GM21423 (cell line): ENCODE data around the gene FAM98A.

ENCODE experiments used
- ATAC-seq: cut with Tn5 transposase; IDR thresholded peaks from one replicate; pipeline ENCODE4 v1.9.1; 2021; ENCODE audit warnings: mild to moderate bottlenecking, moderate library complexity; ENCODE audit not compliant: unreplicated experiment

FAM98A gene

GRCh38 chr2:33599175-33599942 is at the start of gene FAM98A:
Gene FAM98A (minus strand): TSS chr2:33599299. CDS start chr2:33599221, 78 bp downstream.
- peak; percentile 92 for ATAC-seq

- ATAC-seq, result no peak
Measured at GRCh38 chr2:33645861-33646260, 46.8 kb upstream of the FAM98A start.

DNA sequence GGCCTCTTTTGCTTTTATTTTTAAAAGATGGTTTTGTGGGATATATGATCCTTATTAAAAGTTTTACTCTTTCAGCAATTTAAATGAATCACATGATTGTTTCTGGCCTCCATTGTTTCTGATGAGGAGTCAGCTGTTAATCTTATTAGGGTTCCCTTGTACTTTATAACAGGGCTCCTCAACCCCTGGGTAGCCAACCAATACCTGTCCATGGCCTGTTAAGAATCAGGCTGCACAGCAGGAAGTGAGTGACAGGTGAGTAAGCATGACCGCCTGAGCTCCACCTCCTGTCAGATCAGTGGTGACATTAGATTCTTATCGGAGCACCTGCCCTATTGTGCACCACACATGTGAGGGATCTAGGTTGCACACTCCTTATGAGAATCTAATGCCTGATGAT is 45.1 kb upstream of the FAM98A start:
- ATAC-seq, result no peak

- ATAC-seq, result no peak
Measured at GRCh38 chr2:33636001-33636400, 36.9 kb upstream of the FAM98A start.

- no peak for ATAC-seq
Measured at GRCh38 chr2:33634261-33634910, 35.3 kb upstream of the FAM98A start.

- ATAC-seq, result no peak
Measured at GRCh38 chr2:33633315-33633714, 34.2 kb upstream of the FAM98A start.

- no peak for ATAC-seq
Measured at GRCh38 chr2:33632831-33633230, 33.7 kb upstream of the FAM98A start.

- no peak for ATAC-seq
Measured at GRCh38 chr2:33628031-33628827, 29.1 kb upstream of the FAM98A start.

GRCh38 chr2:33619028-33619427 is 19.9 kb upstream of the FAM98A start:
- ATAC-seq, result no peak

DNA sequence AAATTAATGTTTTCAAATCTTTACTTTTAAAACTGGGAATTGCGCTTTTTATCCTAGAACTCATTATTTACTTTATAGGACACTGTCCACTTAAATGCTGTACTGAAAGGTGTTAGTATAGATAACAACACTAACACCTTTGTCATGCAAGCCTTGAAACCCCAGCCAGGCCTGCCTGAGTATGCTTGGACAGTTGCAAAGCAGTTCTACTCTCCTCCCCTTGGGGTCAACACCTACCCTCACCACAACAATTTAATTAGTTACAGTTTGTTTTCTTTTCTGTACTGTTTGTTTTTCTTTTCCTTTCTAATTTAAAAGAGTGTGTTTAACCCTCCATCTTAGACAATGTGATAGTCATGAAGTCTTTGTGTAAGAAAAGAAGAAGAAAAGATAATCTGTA is 18.9 kb upstream of the FAM98A start:
- ATAC-seq, result no peak

DNA sequence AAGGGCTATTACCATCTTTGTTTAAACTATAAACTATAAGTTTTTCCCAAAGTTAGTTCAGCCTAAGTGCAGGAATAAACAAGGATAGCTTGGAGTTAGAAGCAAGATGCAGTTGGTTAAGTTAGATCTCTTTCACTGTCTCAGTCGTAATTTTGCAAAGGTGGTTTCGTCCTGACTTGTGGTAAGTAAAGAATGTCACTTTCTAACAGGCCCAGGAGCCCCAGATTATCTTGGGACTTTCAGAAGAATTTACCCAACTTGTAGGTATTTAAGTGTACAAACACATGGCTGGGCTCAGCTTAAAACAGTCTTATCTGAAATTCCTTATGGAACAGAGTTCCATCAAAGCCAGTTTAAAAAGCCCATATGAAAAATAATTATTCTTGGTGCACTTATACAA is 18.3 kb upstream of the FAM98A start:
- ATAC-seq, result no peak

DNA sequence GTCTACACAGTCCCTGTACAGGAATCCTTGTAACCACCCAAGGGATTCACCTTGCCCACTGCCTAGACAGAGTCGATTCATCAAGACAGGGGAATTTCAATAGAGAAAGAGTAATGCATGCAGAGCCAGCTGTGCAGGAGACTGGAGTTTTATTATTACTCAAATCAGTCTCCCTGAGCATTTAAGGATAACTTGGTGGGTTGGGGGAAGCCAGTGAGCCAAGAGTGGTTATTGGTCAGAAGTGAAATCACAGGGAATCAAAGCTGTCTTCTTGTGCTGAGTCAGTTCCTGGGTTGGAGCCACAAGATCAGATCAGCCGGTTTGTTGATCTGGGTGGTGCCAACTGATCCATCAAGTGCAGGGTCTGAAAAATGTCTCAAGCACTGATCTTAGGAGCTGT is 17.8 kb upstream of the FAM98A start:
- no peak for ATAC-seq

GRCh38 chr2:33614190-33614589 is 15.1 kb upstream of the FAM98A start:
- ATAC-seq, result no peak

DNA sequence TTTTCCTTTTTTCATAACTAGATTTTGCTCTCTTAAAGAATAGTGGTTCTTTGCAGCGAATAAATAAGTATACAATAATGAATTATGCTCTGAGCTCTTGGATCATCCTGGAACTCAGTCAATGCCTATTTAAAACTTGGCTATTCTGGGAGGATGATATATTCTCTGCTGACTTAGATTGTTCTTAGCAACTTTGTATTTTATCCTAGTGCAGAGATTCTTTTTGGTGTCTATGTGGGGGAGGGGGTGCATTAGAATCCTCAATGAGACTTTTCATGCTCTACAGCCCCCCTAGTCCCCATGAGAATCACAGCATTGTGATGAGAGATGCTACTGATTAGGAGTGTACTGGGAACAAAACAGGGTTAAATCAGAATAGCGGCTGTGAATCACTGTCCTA is 8.8 kb upstream of the FAM98A start:
- no peak for ATAC-seq

- no peak for ATAC-seq
Measured at GRCh38 chr2:33607251-33607721, 8.2 kb upstream of the FAM98A start.

DNA sequence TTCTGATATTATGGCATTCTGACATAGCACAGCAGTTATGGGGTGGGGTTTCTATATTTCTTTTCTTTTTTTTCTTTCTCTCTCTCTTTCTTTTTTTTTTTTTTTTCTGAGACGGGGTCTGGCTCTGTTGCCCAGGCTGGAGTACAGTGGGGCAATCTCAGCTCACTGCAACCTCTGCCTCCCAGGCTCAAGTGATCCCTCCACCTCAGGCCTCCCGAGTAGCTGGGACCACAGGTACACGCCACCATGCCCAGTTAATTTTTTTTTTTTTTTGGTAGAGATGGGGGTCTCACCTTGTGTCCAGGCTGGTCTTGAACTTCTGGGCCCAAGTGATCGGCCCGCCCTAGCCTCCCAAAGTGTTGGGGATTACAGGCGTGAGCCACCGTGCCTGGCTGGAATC is 7.5 kb upstream of the FAM98A start:
- no peak for ATAC-seq

- ATAC-seq, result no peak
Measured at GRCh38 chr2:33606100-33606499, 7.0 kb upstream of the FAM98A start.

DNA sequence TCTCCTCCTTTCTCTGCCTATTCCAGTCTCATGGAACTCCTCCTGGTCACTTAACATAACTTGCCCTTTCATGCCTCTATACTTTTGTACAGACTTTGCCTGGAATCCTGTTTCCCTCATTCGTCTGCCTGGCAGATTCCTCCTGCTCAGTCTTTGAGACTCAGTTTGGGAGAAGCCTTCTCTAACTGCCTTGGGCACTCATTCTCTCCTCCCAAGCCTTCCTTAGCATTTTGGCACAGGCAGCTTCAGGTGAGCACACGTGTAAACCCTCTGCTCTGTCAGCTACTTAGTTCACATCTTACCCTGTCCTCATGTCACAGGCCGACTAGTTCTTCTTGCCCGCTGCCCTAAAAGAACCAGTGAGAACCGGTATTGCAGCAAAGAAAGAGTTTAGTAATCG is 6.0 kb upstream of the FAM98A start:
- no peak for ATAC-seq

DNA sequence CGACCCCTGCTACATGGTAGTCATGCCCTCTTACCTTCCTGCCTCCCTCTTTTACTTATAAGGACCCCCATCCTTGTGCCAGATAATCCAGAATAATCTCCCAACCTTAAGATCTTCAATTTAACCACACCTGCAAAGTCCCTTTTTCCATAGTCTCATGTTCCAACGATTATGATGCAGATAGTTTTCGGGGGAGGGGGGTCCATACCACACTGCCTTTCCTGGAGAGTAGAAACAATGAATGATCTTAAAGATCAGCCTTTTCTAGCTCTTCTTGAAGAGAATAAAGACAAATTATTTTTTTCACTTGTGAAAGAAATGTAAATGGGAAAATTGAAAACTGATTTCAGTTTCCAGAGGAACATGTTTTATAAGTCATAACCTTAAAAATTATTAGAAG is 4.3 kb upstream of the FAM98A start:
- ATAC-seq, result no peak

DNA sequence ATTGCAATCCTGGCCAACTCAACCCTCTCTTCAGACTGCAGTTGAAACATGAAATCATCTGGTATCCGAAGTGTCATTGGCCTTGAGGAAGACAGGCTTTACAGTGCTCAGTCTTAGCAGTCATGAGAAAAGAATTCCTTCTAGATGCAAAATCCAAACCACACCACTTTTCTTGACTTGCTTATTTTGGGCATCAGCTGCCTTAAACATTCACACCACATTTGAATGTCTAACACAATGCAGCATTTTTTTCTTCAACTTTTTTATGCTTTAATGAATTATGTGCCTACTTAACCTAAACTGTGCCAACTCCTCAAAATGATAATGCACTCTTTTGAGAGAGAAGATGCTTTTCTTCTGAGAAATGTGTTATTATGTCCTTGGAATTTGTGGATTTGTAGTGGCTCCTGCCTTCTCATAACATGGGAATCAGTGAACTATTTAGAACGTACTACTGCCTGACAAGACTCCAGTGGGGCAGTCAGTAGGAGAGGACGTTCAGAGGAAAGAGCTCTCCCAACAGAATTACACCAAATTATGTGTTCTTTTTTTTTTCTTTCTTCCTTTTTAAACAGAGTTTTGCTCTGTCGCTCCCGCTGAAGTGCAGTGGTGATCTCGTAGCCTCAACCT is 3.2 kb upstream of the FAM98A start:
- no peak for ATAC-seq

- no peak for ATAC-seq
Measured at GRCh38 chr2:33599943-33600192, 769 bp upstream of the FAM98A start.
